HL-60 (cell line): ENCODE data around the gene WNK1.
A peak's percentile ranks its signal among the peaks of the same experiment; 100 is the strongest.

Experiments used
- DNase-seq, 2 experiments: peaks; one replicate each; pipeline ENCODE4 v3.0.0-alpha.2; 2010 to 2020; ENCODE audit warnings: low read depth in 1 of 2, low spot score in 1 of 2
- H3K27ac ChIP-seq: fragments of 250-450 bp; sonication (Bioruptor Pico); replicated peaks from 2 replicates; pipeline ENCODE4 v1.5.1; 2020; ENCODE audit warnings: mild to moderate bottlenecking, moderate library complexity
- H3K27me3 ChIP-seq: fragments of 250-450 bp; sonication (Bioruptor Pico); 2 replicates; pipeline ENCODE4 v1.5.1; 2021; ENCODE audit warnings: mild to moderate bottlenecking, moderate library complexity; ENCODE audit not compliant: insufficient read depth, poor library complexity, severe bottlenecking
- H3K4me3 ChIP-seq: replicated peaks from 2 replicates; pipeline ENCODE4 v1.5.1; 2011; ENCODE audit warnings: mild to moderate bottlenecking, control low read depth, low read length; ENCODE audit not compliant: insufficient read depth
- CTCF ChIP-seq: IDR thresholded peaks from one replicate; pipeline ENCODE4 v1.5.1; 2011; ENCODE audit warnings: low read length, control low read depth, inconsistent platforms; ENCODE audit not compliant: insufficient read depth
- GABPA ChIP-seq: IDR thresholded peaks from 2 replicates; pipeline ENCODE4 v1.6.1; 2012; ENCODE audit warnings: low read depth
- POLR2AphosphoS5 ChIP-seq: IDR thresholded peaks from 2 replicates; pipeline ENCODE4 v1.6.1; 2012; ENCODE audit warnings: low read depth
- REST ChIP-seq: IDR thresholded peaks from 2 replicates; pipeline ENCODE4 v1.6.1; 2012; ENCODE audit warnings: low read depth; ENCODE audit not compliant: insufficient replicate concordance
- SPI1 ChIP-seq: IDR thresholded peaks from 2 replicates; pipeline ENCODE4 v1.6.1; 2012; ENCODE audit warnings: low read depth, mild to moderate bottlenecking, borderline replicate concordance

Gene WNK1

GRCh38 chr12:943051-943450 is 190.7 kb downstream of the WNK1 start:
- H3K27me3 ChIP-seq, result no peaks in the 10 kb centered on the region
- TF ChIP-seq SPI1 (no peak), GABPA (no peak), REST (no peak), POLR2AphosphoS5 (no peak), CTCF (no peak)
- no peak for DNase-seq
- no peak overlapping the region for H3K27ac ChIP-seq
- no peak overlapping the region for H3K4me3 ChIP-seq

- no peak for DNase-seq
- Histone ChIP-seq H3K27me3 (no peaks in the 10 kb centered on the region), H3K27ac (no peak overlapping the region), H3K4me3 (no peak overlapping the region)
- TF ChIP-seq POLR2AphosphoS5 (no peak), CTCF (no peak), REST (no peak), GABPA (no peak), SPI1 (no peak)
Observed at GRCh38 chr12:944211-944610, 191.8 kb downstream of the WNK1 start.

GRCh38 chr12:946212-946611 is 193.8 kb downstream of the WNK1 start:
- Histone ChIP-seq H3K27ac (peak overlapping the region; percentile 23), H3K27me3 (no peaks in the 10 kb centered on the region), H3K4me3 (no peak overlapping the region)
- TF ChIP-seq SPI1 (no peak), POLR2AphosphoS5 (no peak)
- DNase-seq, result peak in 1 of 2 experiments; percentile 22

- Histone ChIP-seq H3K4me3 (no peak overlapping the region), H3K27ac (peak overlapping the region; percentile 23)
- no peak for TF ChIP-seq POLR2AphosphoS5
- TF ChIP-seq GABPA, result no peak
- TF ChIP-seq SPI1, result no peak
- no peak for TF ChIP-seq CTCF
- TF ChIP-seq REST, result no peak
Observed at GRCh38 chr12:946631-947030, 194.3 kb downstream of the WNK1 start.

More at GRCh38 chr12:946631-947030, 194.3 kb downstream of the WNK1 start:
- no peaks in the 10 kb centered on the region for H3K27me3 ChIP-seq
- DNase-seq, result no peak
